H1 (cell line): ENCODE data around the gene CEP76. TPM values are rescaled to one million over a fixed set of nuclear protein-coding genes. Genes with fewer than 3 reads are reported as not detected.

Experiments used
- ATF3 ChIP-seq: IDR thresholded peaks from 2 replicates; pipeline ENCODE4 v1.6.1; 2011; ENCODE audit warnings: low read depth, mild to moderate bottlenecking, low read length; ENCODE audit not compliant: insufficient read depth
- polyA plus RNA-seq, 7 experiments: library from polyadenylated mRNA; depleted of rRNA in 3 of 7; stranded (reverse) in 5 of 7; unstranded in 2 of 7; fragments of >200 nt in 5 of 7; fragments of 200-250 nt in 2 of 7; gene quantifications; 1 replicate in 5 of 7; 2 replicates in 1 of 7; 4 replicates in 1 of 7; pipeline versions ENCODE4 v1.2.1 to v1.2.3, GENCODE V29; 2011 to 2013; ENCODE audit warnings: missing spikeins in 2 of 7, mixed read lengths in 2 of 7
- total RNA-seq: library from RNA; stranded (reverse); fragmentation: NEBNext Ultra II Directional; extraction: Animal tissue kit (Norgen Biotek cat#: 25700); gene quantifications from 2 replicates; pipeline ENCODE4 v1.2.1, GENCODE V29; 2021

CEP76 gene
- total and polyA plus RNA-seq, 2 of the 8 experiments (the other 6 are each of a cell fraction or from before 2014, with no cell fraction given), result 9.0 to 18.1 TPM

GRCh38 chr18:12750076-12750714, 47.7 kb upstream of the CEP76 start (continued):
- no peak for TF ChIP-seq ATF3
